ENCODE results near the gene ETS1. TPM values are rescaled to one million over a fixed set of nuclear protein-coding genes. Genes with fewer than 3 reads are reported as not detected.

The ETS1 gene
- total RNA-seq, 4 donors from 2014 or later: 16.8 to 24.9 (median 21.8) TPM

GRCh38 chr11:128456566-128457268 is 130.6 kb downstream of the ETS1 start:
- Histone ChIP-seq H3K4me1 (peaks cover 8 to 12% of the 10 kb centered on the region in 2 donors), H3K4me3 (no peak overlapping the region), H3K27me3 (no peaks in the 10 kb centered on the region), H3K36me3 (peaks cover 0 to 5% of the 10 kb centered on the region in 2 donors), H3K9me3 (no peaks in the 10 kb centered on the region), H3K27ac (peak overlapping the region; percentile 31 to 64 (median 46))
- in situ Hi-C loops (cut with MboI; ENCODE audit: low sequenced_read_pairs in 4 of 4) (no loop called here), intact Hi-C loops (cut with DNase I; ENCODE audit: low total_unique reads) (no loop called here)
- no peak for ATAC-seq
- DNase-seq: no peak
- TF ChIP-seq POLR2A (IDR thresholded peaks at IDR 0.05) (no peak), CTCF (IDR thresholded peaks at IDR 0.05 in 4 of 5, conservative IDR thresholded peaks at IDR 0.05 in 1 of 5) (no peak)

- in situ Hi-C loops (cut with MboI; ENCODE audit: low sequenced_read_pairs in 4 of 4): no loop called here
These were observed 131.6 kb downstream of the ETS1 start for GRCh38 chr11:128455766-128456165.

GRCh38 chr11:128453444-128454336 is 133.7 kb downstream of the ETS1 start:
- TF ChIP-seq POLR2A (IDR thresholded peaks at IDR 0.05) (peak in 1 of 2 donors; percentile 15), CTCF (IDR thresholded peaks at IDR 0.05 in 4 of 5, conservative IDR thresholded peaks at IDR 0.05 in 1 of 5) (no peak)
- ATAC-seq (peak; percentile 58 to 76), DNase-seq (peak; percentile 27 to 72)
- H3K36me3 ChIP-seq: no peaks in the 10 kb centered on the region
- H3K4me3 ChIP-seq: no peak overlapping the region
- no peaks in the 10 kb centered on the region for H3K27me3 ChIP-seq
- in situ Hi-C loops (cut with MboI; ENCODE audit: low sequenced_read_pairs in 4 of 4) (no loop called here), intact Hi-C loops (cut with DNase I; ENCODE audit: low total_unique reads) (no loop called here)
- no peaks in the 10 kb centered on the region for H3K9me3 ChIP-seq
- peaks cover 11 to 12% of the 10 kb centered on the region in 2 donors for H3K4me1 ChIP-seq
- peak overlapping the region; percentile 34 to 70 (median 57) for H3K27ac ChIP-seq

More at GRCh38 chr11:128455766-128456165, 131.6 kb downstream of the ETS1 start:
- H3K4me3 ChIP-seq: no peak overlapping the region
- peaks cover 11 to 12% of the 10 kb centered on the region in 2 donors for H3K4me1 ChIP-seq
- TF ChIP-seq POLR2A (IDR thresholded peaks at IDR 0.05): no peak
- no peak for TF ChIP-seq CTCF (IDR thresholded peaks at IDR 0.05 in 4 of 5, conservative IDR thresholded peaks at IDR 0.05 in 1 of 5)
- no peaks in the 10 kb centered on the region for H3K36me3 ChIP-seq
- H3K9me3 ChIP-seq: no peaks in the 10 kb centered on the region
- no peaks in the 10 kb centered on the region for H3K27me3 ChIP-seq
- intact Hi-C loops (cut with DNase I; ENCODE audit: low total_unique reads): no loop called here
- ATAC-seq (peak; percentile 30 to 39), DNase-seq (peak in 1 of 2 donors; percentile 43)
- peak overlapping the region; percentile 31 to 64 (median 46) for H3K27ac ChIP-seq

- in situ Hi-C loops (cut with MboI; ENCODE audit: low sequenced_read_pairs in 4 of 4) (no loop called here), intact Hi-C loops (cut with DNase I; ENCODE audit: low total_unique reads) (no loop called here)
- H3K36me3 ChIP-seq: no peaks in the 10 kb centered on the region
- no peaks in the 10 kb centered on the region for H3K9me3 ChIP-seq
- ATAC-seq (peak; percentile 15 to 29), DNase-seq (no peak)
- H3K27me3 ChIP-seq: no peaks in the 10 kb centered on the region
- H3K4me1 ChIP-seq: peaks cover 14 to 19% of the 10 kb centered on the region in 2 donors
- no peak for TF ChIP-seq CTCF (IDR thresholded peaks at IDR 0.05 in 4 of 5, conservative IDR thresholded peaks at IDR 0.05 in 1 of 5)
- no peak for TF ChIP-seq POLR2A (IDR thresholded peaks at IDR 0.05)
- peak overlapping the region; percentile 51 to 70 (median 62) for H3K27ac ChIP-seq
- H3K4me3 ChIP-seq: peak overlapping the region; percentile 23 to 40 (median 34)
These were observed 135.5 kb downstream of the ETS1 start for GRCh38 chr11:128451652-128452470.

Measured in gastrocnemius medialis (tissue), 4 donors.